Activated naive CD4-positive, alpha-beta T cell treated with anti-CD3 and anti-CD28 coated beads, Interleukin-2, amount 50 U/mL, for 24 hours (primary cell): Measurements from ENCODE around the gene PRR36.
A peak's percentile ranks its signal among the peaks of the same experiment; 100 is the strongest.

Experiments
- H3K27ac Mint-ChIP-seq: one replicate; pipeline ENCODE4 v1.8.0; 2021; ENCODE audit warnings: mild to moderate bottlenecking, mixed read lengths
- H3K27me3 Mint-ChIP-seq: one replicate; pipeline ENCODE4 v1.8.0; 2021; ENCODE audit warnings: mixed read lengths
- H3K36me3 Mint-ChIP-seq: one replicate; pipeline ENCODE4 v1.8.0; 2021; ENCODE audit warnings: mixed read lengths
- H3K4me1 Mint-ChIP-seq: one replicate; pipeline ENCODE4 v1.8.0; 2021; ENCODE audit warnings: mixed read lengths
- H3K4me3 Mint-ChIP-seq: one replicate; pipeline ENCODE4 v1.8.0; 2021; ENCODE audit warnings: mild to moderate bottlenecking, mixed read lengths
- H3K9me3 Mint-ChIP-seq: one replicate; pipeline ENCODE4 v1.8.0; 2021; ENCODE audit warnings: mixed read lengths

Gene PRR36

GRCh38 chr19:7841751-7842660 lies 32.2 kb downstream of the PRR36 start:
- H3K36me3 Mint-ChIP-seq: peaks cover 2% of the 10 kb centered on the region
- H3K27me3 Mint-ChIP-seq: no peaks in the 10 kb centered on the region
- no peaks in the 10 kb centered on the region for H3K9me3 Mint-ChIP-seq
- no peaks in the 10 kb centered on the region for H3K4me1 Mint-ChIP-seq
- no peak overlapping the region for H3K4me3 Mint-ChIP-seq
- H3K27ac Mint-ChIP-seq: no peak overlapping the region

- Mint-ChIP-seq H3K4me3 (no peak overlapping the region), H3K4me1 (no peaks in the 10 kb centered on the region), H3K27me3 (no peaks in the 10 kb centered on the region), H3K27ac (no peak overlapping the region), H3K9me3 (no peaks in the 10 kb centered on the region), H3K36me3 (peaks cover 2% of the 10 kb centered on the region)
Measured at GRCh38 chr19:7840629-7841028, 33.6 kb downstream of the PRR36 start.

GRCh38 chr19:7839476-7839875 lies 34.7 kb downstream of the PRR36 start:
- H3K36me3 Mint-ChIP-seq: peaks cover 2% of the 10 kb centered on the region
- no peak overlapping the region for H3K27ac Mint-ChIP-seq
- no peaks in the 10 kb centered on the region for H3K9me3 Mint-ChIP-seq
- H3K4me1 Mint-ChIP-seq: no peaks in the 10 kb centered on the region
- H3K4me3 Mint-ChIP-seq: no peak overlapping the region
- no peaks in the 10 kb centered on the region for H3K27me3 Mint-ChIP-seq

- Mint-ChIP-seq H3K4me3 (no peak overlapping the region), H3K27ac (no peak overlapping the region), H3K36me3 (peaks cover under 1% of the 10 kb centered on the region), H3K4me1 (peaks cover 23% of the 10 kb centered on the region), H3K9me3 (no peaks in the 10 kb centered on the region), H3K27me3 (peaks cover 1% of the 10 kb centered on the region)
Measured at GRCh38 chr19:7833225-7834099, 40.7 kb downstream of the PRR36 start.

- H3K27ac Mint-ChIP-seq: no peak overlapping the region
- peaks cover 23% of the 10 kb centered on the region for H3K4me1 Mint-ChIP-seq
- H3K4me3 Mint-ChIP-seq: no peak overlapping the region
Measured at GRCh38 chr19:7832781-7833180, 41.4 kb downstream of the PRR36 start.

GRCh38 chr19:7832009-7832408 lies 42.2 kb downstream of the PRR36 start:
- Mint-ChIP-seq H3K36me3 (no peaks in the 10 kb centered on the region), H3K27ac (no peak overlapping the region), H3K27me3 (peaks cover 1% of the 10 kb centered on the region), H3K9me3 (no peaks in the 10 kb centered on the region), H3K4me3 (peak overlapping the region; percentile 79), H3K4me1 (peaks cover 23% of the 10 kb centered on the region)

More at GRCh38 chr19:7832781-7833180, 41.4 kb downstream of the PRR36 start:
- Mint-ChIP-seq H3K27me3 (peaks cover 1% of the 10 kb centered on the region), H3K36me3 (no peaks in the 10 kb centered on the region), H3K9me3 (no peaks in the 10 kb centered on the region)

- H3K4me1 Mint-ChIP-seq: peaks cover 23% of the 10 kb centered on the region
- H3K27me3 Mint-ChIP-seq: peaks cover 1% of the 10 kb centered on the region
- H3K27ac Mint-ChIP-seq: no peak overlapping the region
- no peaks in the 10 kb centered on the region for H3K9me3 Mint-ChIP-seq
- H3K36me3 Mint-ChIP-seq: no peaks in the 10 kb centered on the region
- H3K4me3 Mint-ChIP-seq: peak overlapping the region; percentile 79
Measured at GRCh38 chr19:7831452-7831851, 42.7 kb downstream of the PRR36 start.

- H3K4me3 Mint-ChIP-seq: peak overlapping the region; percentile 79
- peaks cover 23% of the 10 kb centered on the region for H3K4me1 Mint-ChIP-seq
- H3K27ac Mint-ChIP-seq: no peak overlapping the region
- H3K27me3 Mint-ChIP-seq: peaks cover 1% of the 10 kb centered on the region
- H3K9me3 Mint-ChIP-seq: no peaks in the 10 kb centered on the region
- no peaks in the 10 kb centered on the region for H3K36me3 Mint-ChIP-seq
Measured at GRCh38 chr19:7830823-7831222, 43.4 kb downstream of the PRR36 start.

- peaks cover 1% of the 10 kb centered on the region for H3K27me3 Mint-ChIP-seq
- no peak overlapping the region for H3K27ac Mint-ChIP-seq
- no peak overlapping the region for H3K4me3 Mint-ChIP-seq
- no peaks in the 10 kb centered on the region for H3K9me3 Mint-ChIP-seq
- peaks cover 23% of the 10 kb centered on the region for H3K4me1 Mint-ChIP-seq
- no peaks in the 10 kb centered on the region for H3K36me3 Mint-ChIP-seq
Measured at GRCh38 chr19:7830272-7830771, 43.9 kb downstream of the PRR36 start.

- peaks cover 1% of the 10 kb centered on the region for H3K27me3 Mint-ChIP-seq
- H3K4me3 Mint-ChIP-seq: peak within 1 kb of the TSS; percentile 90
- H3K4me1 Mint-ChIP-seq: peaks cover 23% of the 10 kb centered on the region
- no peaks in the 10 kb centered on the region for H3K36me3 Mint-ChIP-seq
- H3K27ac Mint-ChIP-seq: peak within 1 kb of the TSS; percentile 89
- H3K9me3 Mint-ChIP-seq: no peaks in the 10 kb centered on the region
Measured at GRCh38 chr19:7829561-7830271, 44.5 kb downstream of the PRR36 start, which contains the start of gene EVI5L. Gene EVI5L, plus strand, starts transcription at chr19:7830218. Its CDS starts 16,325 bp downstream, at chr19:7846543.

GRCh38 chr19:7829166-7829520 lies 45.0 kb downstream of the PRR36 start:
- H3K9me3 Mint-ChIP-seq: no peaks in the 10 kb centered on the region
- H3K27me3 Mint-ChIP-seq: peaks cover 1% of the 10 kb centered on the region
- H3K36me3 Mint-ChIP-seq: no peaks in the 10 kb centered on the region
- H3K4me3 Mint-ChIP-seq: peak overlapping the region; percentile 90
- H3K4me1 Mint-ChIP-seq: peaks cover 23% of the 10 kb centered on the region
- peak overlapping the region; percentile 89 for H3K27ac Mint-ChIP-seq

- H3K27ac Mint-ChIP-seq: no peak overlapping the region
- H3K4me3 Mint-ChIP-seq: no peak overlapping the region
- no peaks in the 10 kb centered on the region for H3K36me3 Mint-ChIP-seq
- H3K4me1 Mint-ChIP-seq: no peaks in the 10 kb centered on the region
- H3K27me3 Mint-ChIP-seq: peaks cover 4% of the 10 kb centered on the region
- no peaks in the 10 kb centered on the region for H3K9me3 Mint-ChIP-seq
Measured at GRCh38 chr19:7823686-7824301, 50.4 kb downstream of the PRR36 start.

GRCh38 chr19:7822910-7823515 lies 51.2 kb downstream of the PRR36 start:
- Mint-ChIP-seq H3K27ac (peak overlapping the region; percentile 71), H3K9me3 (no peaks in the 10 kb centered on the region), H3K27me3 (peaks cover 4% of the 10 kb centered on the region), H3K36me3 (no peaks in the 10 kb centered on the region), H3K4me1 (no peaks in the 10 kb centered on the region), H3K4me3 (no peak overlapping the region)

GRCh38 chr19:7820588-7820987 lies 53.6 kb downstream of the PRR36 start:
- Mint-ChIP-seq H3K9me3 (no peaks in the 10 kb centered on the region), H3K27ac (no peak overlapping the region), H3K36me3 (peaks cover 2% of the 10 kb centered on the region), H3K27me3 (peaks cover 5% of the 10 kb centered on the region), H3K4me3 (no peak overlapping the region), H3K4me1 (peaks cover 3% of the 10 kb centered on the region)
